Right kidney (tissue), 1 donor: ENCODE data around the gene MBP.

ENCODE experiments used
- DNase-seq: peaks from one replicate; pipeline ENCODE4 v3.0.0-alpha.2; 2016

MBP gene

GRCh38 chr18:77082316-77082955 lies 50.1 kb downstream of the MBP start:
- peak; percentile 1 for DNase-seq

GRCh38 chr18:77081390-77081778 lies 51.2 kb downstream of the MBP start:
- no peak for DNase-seq

DNA sequence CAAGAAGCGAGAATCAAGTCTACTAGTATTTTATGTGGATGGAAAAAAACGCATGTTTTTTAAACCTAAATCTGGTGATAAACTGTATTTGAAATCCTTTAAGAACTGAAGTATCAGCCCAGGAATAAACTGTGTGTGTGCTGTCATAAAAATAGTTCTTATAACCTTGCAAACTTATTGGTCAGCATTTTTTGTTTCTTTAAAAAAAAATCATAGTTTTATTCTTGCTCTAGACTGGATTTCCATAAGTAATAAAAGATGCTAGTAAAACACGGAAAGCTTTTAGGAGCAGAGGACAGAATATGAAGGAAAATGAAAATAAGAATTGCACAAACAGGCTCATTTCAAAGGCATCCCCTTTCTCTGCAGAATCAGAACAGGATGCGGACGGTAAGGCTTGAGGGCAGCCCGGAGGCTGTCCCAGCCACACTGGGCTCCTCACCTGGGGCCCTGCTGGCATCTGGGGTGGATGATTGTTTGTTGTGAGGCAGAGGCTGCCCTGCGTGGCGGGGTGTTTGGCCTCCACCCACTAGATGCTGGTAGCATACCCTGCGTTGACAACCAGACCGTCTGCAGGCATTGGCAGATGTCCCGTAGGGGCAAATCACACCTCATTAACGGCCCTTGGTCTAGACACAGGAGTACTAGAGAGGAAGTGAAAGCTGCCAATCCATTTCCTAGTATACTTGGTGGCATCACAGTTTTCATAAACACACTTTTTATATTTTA lies 52.5 kb downstream of the MBP start:
- DNase-seq: no peak

DNA sequence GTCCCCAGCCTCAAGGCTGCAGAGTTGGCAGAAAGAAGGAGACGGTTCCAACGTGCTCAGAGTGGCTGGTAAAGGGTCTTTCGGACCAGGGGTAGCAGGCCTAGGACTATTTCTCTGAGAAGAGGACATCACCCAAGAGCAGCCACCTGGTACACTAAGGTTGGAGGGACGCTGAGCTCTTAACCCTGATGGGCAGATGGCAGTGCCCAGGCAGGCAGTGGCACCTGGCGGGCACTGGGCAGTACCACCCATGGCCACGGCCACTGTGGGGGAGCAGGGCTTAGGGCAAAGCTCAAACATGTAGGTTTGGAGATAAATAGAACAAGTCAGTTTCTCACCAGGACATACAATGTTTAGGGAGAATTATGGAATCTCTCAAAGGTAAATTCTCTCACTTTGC lies 53.5 kb downstream of the MBP start:
- no peak for DNase-seq

- no peak for DNase-seq
Observed at GRCh38 chr18:77078690-77079070, 53.9 kb downstream of the MBP start.

- no peak for DNase-seq
Observed at GRCh38 chr18:77077941-77078689, 54.5 kb downstream of the MBP start.

GRCh38 chr18:77077401-77077800 lies 55.2 kb downstream of the MBP start:
- DNase-seq: no peak

DNA sequence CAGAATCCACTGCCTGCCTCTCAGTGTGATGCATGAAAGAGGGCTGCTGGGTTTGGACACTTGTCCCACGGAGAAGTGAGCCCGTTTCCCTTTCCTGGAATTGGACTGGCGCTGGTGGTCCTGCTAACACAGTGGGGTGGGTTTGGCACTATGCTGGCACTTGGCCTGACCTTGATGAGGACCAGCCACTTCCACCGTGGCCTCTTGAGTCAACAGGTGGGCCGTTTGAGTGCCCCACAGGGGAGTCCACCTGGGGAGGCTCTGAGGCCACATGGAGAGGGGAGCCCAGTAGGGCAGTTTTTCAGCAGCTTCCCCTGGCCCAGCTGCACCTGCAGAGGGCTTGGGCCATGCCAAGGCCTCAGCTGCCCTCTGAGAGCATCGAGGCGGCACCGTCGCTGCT lies 56.5 kb downstream of the MBP start:
- DNase-seq: no peak

DNA sequence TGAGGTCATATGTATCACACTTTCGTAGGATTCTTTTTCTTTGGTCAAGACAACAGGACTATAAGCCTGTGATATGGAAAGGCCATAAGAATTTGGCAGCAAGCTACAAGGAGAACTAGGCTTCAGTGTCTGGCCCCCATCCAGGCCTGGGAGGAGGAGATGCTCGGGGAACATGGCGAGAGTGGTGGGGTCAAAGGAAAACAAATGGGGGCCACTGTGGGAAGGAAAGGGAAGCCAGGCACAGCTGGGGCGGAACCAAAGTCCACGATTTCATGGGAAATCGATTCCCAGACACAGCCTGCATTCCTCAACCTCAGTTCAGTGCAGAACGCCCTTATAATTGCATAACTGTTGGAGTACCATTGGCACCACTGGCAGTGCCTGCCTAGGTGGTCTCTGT lies 58.2 kb downstream of the MBP start:
- DNase-seq: no peak

GRCh38 chr18:77073336-77074093 lies 59.1 kb downstream of the MBP start:
- DNase-seq: no peak

- DNase-seq: no peak
Observed at GRCh38 chr18:77072566-77072965, 60.0 kb downstream of the MBP start.

DNA sequence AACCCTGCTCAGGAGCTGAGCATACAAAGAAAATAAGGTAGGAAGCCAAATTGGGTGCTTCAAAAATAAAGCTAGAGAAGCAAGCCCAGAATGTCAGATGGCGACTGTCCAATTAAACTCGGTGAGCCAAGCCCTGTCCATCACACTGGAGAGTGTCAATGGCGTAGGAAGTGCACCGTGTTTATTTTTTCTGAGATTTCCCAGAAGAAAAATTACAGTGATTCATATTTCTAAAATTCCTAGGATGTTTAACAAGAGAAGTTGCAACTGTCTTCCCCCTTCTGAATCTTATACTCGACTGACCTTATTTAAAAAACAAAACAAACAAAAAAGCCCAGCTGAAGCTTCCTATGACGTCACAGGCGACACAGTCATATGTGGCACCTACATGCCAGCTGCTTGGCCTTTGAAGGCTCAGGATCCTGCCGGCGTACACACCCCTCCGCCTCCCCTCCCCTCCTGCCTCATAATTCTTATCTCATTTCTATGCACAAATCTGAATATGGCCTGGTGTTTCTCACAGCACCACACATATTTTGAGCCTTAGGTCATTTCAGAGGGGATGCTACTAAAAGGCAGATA lies 60.8 kb downstream of the MBP start:
- no peak for DNase-seq

- DNase-seq: no peak
Observed at GRCh38 chr18:77071061-77071460, 61.5 kb downstream of the MBP start.

DNA sequence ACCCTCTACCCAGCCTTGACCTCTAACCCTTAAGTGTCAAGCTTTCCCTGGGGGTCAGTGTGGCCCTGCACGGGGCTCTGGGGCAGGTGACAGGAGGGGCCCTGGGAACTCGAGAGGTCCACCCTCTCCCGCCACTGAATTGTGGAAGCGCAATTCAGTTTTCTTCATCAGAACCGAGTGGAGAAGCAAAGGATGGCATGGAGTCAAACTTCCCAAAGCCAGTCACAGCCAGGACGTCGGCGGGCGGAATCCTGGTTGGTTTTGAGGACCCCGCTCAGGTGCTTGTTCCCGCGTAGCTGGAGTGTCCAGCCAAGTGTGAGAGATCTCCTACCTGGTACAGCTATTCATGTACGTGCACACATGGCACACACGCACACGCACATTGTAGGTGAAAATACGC lies 62.0 kb downstream of the MBP start:
- DNase-seq: no peak

DNA sequence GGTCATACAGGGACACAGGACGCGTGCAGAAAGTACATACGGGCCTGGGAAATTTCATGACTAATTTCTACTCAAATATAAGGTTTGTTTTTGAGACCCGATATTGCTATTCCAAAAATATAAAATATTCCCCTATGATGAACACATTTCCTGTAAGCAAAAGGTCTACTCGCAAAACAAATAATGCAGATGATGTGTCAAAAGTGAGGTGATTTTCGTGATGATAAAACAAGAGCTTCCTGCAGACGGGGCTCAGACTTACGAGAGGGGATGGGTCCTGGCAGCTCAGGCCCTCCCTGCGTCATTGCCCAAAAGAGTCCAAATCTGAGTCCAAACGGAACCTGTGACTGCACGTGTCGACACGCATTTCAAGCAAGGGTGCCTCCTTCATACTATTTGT lies 62.7 kb downstream of the MBP start:
- DNase-seq: no peak

DNA sequence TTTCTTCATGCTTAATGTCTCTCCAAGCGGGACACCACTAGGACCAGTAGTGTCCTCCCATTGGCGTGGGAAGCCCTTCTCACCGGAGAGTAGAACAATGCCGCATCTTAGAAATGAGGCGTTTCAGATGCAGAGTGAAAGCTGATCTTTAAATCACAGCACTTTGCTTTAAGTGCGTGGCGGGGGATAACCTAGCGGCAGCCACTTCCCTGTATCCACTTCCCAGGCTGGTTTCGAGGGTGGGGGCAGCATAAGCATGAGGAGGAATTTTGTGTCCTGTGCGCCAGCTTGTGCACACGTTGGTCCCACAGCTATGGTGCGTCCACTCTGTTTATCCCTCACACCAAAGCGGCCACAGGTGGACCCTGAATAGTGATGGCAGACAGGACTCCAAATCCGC lies 63.1 kb downstream of the MBP start:
- no peak for DNase-seq

DNA sequence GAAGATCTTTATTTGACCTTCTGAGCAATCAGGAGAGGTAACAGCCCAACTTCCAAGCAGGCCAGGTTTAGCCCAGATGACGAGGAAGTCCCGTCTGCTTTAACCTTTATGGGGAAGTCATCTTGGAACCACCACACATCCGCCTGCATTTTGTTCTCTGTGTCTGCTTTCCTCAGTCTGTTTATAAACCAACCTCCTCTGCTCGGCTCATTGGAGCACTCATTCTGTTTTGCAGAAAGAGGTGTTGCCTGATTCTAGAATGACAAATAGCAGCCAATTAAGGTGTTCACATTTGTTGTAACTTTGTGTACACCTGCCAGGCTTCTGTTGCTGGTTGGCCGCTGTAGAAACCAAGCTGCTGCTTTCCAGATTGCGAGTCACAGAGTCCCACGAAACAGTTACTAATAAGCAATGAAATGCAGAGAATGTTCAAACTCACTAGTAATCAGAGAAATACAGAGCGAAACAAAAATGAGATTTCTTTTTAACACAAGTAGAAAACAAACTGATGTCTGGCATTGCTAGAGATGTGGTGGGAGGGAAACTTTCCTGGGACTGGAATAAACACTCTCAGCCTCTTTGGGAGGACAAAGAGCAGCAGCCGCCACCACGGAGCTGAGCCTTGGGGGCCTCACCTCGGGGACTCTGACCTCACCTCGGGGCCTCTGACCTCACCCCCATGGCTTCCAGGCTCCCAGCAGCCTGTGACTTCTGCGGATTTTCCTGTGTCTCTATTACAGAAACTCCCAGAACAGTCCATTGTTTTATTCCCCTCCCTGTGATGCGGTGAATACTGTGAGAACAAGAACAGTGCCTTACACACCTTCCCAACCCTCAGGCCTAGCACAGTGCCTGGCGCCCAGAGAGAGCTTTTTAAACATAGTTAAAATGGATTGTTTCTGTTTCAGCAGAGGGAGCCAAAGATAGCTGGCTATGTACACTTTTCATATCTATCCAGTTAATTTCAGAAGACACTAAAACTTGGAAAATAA lies 64.0 kb downstream of the MBP start:
- no peak for DNase-seq

DNA sequence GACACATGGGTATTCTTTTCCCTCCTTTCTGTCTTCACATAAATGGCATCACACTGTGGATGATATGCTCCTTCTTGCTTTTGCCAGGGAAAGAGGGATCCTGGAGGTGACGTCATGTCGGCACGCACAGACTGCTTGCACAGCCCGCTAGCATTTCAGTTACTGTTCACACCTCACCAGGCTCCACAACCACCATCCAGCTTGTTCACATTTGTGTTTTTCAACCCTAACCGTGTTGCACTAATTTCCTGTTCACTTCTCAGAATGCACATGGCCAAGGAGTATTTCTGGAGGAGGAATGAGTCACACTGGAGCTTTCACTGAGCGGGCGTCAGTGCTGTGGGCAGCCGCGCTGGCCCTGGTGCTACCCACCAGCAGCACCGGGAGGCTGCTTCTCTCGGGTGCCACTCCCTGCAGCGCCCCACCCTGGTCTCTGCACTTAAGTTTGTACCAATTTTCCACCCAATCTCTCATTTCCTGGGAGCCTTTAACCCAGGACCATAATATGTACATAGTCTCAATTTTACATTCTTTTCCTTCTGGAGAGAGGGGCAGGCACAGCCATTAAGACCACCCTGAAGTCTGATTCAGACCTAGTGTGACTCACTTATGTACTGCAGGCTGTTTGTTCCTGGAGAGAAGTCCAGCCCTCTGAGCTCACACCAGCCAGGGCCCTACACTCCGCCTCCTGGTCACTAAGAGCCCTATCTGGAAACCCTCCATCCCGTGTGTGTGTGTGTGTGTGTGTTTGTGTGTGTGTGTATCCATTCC lies 65.1 kb downstream of the MBP start:
- DNase-seq: no peak

DNA sequence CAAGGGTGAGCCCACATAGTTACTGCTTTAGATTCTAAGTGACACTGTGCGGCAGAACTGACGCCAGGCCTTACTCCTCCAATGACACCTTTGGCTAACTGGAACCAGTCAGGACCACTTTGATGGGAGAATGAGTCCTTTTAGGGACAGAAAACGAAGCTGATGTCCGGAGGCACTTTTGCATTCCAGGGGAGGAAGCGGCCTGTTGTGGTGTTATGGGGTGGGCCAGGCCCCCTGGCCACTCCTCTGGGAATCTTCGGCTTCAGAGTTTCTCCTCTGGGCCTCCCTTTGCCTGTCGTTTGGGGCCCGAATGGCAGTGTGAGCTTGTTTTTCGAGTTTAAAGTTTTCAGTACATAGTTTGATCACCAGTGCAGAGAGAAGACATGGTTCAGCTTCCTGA lies 65.9 kb downstream of the MBP start:
- no peak for DNase-seq

DNA sequence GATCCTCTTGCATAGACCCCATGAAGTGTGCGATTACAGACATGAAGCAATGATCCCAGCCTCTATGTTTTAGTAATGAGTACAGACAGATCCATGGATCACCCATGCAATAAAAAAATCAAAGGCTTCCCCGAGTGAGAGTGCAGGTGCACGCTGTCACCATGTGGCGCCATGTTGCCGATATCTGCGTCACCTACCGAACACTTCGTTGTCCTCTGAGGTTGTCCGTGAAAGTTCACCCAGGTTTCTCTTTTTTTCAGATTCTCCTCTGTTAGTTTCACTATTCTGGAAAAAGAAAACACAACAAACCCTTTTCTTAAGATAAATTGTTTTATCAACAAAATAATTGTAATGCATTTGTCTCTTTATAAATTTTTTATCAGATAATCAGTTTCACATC lies 66.5 kb downstream of the MBP start:
- DNase-seq: no peak
